ENCODE measurements around the gene SEC31A.
"Not testable (repeated sequence)": the region's sequence is repeated elsewhere in the genome, so short reads cannot be mapped to it uniquely, and the experiment has no call there.

The SEC31A gene

DNA sequence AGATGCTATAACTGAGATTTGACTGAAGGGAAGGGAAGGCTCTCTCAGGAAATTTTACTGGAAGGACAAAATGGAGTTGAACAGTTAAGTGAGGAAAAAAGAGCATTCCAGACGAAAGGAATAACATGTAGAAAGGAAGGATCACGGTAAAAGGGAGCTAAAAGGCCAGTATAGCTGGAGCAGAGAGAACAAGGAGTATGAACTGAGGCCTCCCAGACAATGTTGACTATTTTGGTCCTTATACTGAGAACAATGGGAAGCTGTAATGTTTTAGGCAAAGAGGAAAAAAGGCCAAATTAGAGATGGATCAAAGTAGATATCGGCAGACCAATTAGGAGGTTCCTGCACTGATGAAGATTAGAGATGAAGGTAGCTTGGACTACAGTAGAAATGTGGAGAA is 65.5 kb downstream of the SEC31A start:
- no peak for DNase-seq

DNA sequence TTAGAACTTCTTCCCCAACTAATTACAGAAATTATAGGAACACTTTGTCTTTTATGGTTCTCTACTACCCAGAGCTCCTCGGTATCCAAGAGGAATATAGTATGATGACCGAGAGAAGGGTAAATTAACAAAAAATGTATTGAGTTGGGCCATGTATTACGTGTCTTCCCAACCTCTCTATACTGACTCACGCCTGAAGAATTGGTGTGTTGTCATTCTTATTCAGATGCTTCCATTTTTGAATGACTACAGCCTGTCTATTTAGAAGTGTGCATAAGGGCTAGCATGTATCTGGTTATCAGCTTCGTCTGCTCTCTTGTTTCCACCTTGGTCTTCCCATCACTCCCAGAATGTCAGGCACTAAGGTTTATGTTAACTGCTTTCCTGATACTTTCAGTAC is 67.9 kb downstream of the SEC31A start:
- no peak for DNase-seq

DNA sequence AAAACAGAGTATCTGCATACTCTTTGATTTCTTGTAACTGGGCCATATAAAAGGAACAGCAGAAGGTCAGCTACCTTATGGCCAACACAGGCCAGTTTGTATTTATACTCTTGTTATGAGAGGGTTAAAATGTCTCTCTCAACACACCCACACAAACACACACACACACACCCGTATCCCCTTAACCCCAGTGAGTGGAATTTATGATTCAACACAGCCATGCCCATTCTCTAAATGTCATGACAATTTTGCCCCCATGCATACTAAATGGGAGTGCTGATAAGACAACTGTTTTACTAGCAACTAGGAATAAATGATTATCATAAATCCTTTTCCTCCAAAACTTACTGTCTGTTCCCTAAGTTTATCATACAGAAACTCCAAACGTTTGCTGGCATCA is 70.3 kb downstream of the SEC31A start:
- DNase-seq, result no peak

DNA sequence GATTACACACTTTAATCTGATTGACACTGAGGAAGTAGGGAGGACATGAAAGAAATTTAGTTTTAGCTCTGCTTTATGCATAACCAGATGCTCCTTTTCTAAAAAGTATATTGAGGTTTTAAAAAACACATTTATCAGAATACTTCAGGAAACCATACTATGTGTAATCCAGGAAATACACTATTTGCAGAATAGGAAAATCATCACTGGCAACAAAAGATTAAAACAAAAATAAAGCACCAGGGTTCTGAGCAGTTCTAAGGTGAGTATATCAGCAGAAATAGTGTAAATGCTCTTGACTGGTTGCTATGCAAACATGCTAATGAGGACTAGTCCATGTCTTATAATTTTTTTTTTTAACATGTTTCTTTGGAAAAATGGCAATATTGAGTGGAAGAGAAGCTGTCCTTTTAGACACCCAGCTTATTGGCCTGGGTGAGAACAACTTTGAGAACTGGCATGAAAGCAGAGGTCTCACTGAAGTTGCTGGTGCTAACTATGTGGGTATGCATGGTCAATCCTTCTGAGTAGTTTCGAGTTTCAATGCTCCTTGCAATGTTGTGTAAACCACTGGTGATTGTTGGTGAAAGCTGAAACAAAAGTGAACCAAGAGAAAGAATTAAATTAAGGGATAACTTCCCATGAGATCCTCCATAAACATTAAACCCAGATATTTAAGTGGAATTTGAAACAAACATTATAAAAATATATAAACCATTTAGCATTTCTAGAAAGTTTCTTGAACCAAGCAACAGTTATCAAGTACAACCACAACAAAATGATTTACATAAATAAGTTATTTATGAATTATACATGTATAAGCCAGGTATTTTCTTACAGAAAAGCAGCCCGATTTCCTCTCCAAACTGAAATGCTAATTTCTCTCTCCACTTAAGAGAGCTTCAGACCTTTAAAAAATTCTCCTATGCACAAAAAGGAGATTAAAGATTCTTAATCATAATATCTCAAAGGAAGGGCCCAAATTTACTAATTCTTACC is 72.0 kb downstream of the SEC31A start:
- DNase-seq, result no peak

DNA sequence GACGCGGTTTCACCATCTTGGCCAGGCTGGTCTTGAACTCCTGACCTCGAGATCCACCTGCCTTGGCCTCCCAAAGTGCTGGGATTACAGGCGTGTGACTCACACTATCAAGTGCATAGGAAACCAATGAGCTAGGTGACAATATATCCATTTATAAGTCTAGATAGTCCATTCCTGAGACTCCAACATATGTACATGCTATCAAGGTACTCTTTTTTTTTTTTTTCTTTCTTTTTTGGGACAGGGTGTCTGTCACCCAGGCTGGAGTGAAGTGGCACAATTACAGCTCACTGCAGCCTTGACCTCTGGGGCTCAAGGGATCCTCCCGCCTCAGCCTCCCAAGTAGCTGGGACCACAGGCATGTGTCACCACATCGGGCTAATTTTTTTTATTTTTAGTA is 74.1 kb downstream of the SEC31A start:
- DNase-seq, result not testable (repeated sequence)

DNA sequence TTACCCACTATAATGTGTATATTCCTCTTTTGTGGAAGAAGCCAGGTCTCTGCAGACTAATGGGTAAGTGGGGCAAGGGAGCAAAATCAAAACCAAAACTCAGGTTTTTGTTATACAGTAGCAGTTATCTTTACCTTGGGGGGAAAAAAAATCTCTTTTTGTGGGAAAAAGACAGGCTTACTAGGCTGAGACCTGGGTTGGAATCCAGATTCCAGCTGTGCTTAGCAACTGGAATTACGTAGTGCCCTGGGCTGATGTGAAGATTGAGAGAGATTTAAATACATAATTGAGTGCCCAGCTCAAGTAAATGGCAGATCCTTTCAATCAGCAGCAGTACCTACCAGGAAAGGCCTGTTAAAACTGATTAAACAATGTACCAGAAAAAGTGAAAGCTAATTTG is 76.9 kb downstream of the SEC31A start:
- DNase-seq, result no peak

DNA sequence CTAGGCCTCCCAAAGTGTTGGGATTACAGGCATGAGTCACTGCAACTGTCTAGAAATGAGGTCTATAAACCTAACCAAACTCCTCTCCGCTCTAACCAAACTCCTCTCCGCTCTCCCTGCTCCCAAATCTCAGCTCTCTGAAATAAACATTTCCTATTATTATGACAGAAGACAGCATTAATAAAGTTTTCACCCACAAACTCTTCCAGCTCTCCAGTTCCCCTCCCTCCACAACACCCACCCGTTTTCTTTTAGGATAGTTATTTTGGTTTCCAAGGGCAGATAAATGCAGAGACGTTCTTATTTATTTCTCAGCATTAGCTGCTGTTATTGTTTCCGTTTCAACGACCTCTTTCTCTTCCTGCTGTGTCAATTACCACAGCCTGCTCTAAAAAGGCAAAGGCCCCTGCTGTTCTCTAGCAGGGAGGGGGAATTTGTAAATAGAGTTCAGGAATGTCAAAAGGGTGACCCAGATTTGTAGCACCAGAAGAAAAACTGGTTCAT is 79.1 kb downstream of the SEC31A start:
- DNase-seq, result peak; percentile 90

DNA sequence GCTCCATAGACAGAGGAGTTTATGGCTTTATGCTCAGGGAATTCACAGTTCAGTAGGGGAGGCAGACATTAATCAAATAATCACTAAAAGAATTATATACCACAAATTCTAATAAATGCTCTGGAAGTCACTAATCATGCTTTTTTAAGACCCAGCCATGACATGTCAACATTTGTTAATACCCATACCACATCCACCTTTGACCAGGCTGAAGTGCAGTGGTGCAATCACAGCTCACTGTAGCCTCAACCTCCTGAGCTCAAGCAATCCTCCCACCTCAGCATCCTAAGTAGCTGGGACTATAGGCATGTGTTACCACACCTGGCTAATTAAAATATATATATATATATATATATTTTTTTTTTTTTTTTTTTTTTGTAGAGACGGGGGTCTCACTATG is 79.6 kb downstream of the SEC31A start:
- no peak for DNase-seq

DNA sequence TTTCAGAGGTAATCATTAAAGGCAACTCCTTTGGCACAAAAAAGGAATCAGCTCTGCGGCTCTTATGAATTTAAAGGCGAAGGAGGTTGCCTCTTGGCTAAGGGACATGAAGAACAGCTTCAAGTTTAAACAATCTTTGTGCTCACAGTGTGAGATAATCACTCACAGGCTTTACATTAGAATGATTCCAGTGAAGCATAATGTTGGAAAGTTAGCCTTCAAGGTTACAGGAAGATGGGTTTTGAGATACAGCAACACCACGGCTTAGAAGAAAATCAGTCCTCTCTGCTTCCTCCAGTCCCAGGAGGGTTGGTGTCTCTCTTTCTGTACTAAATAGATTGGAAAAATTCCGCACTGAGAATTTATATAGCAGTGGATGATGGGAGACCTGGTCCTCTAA is 80.8 kb downstream of the SEC31A start:
- peak; percentile 63 for DNase-seq

DNA sequence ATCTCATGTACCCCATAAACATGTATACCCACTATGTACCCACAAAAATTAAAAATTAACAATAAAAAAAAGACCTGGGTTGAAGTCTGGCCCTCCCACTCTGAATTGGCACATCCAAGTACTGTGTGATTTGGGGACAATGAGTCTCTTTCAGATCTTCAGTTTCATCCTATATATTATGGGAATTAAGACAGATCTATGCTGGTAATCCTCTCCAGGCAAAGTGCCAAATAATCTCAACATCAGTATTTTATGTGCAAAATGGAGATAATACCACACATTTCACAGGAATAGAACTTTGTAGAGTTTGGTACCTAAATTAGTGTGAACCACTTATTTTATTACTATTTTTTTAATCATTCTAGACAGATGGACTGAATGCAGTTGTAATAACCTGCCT is 81.3 kb downstream of the SEC31A start:
- DNase-seq, result no peak

DNA sequence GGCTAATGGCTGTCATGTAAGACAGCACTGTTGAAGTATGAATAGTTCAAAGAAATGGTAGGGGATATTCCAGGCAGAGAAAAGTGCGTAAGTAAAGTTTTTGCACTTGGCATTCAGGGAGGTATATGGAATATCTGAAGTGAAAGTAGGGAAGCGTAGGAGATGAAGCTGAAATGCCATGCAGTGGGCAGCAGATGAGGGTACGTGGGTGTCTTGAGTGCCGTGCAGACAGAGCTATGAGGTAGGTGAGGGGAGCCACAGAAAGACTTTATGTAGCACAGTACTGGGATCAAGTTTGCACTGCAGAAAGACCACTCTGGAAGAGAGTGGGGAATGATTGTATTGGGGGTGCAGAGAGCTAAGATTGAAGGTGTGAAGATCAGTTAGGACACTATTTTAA is 87.2 kb downstream of the SEC31A start:
- DNase-seq, result no peak

DNA sequence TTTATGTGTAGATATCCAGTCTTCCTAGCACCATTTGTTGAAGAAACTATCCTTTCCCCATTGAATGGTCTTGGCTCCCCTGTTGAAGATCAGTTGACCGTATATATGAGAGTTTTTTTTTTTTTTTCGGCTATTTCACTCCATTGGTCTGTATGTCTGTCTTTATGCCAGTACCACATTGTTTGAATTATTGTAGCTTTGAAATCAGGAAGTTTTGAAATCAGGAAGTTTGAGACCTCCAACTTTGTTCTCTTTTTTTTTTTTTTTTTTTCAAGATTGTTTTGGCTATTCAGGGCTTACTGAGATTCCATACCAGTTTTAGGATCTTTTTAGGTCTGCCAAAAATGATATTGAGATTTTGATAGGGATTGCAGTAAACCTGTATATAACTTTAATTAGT is 88.0 kb downstream of the SEC31A start:
- no peak for DNase-seq

DNA sequence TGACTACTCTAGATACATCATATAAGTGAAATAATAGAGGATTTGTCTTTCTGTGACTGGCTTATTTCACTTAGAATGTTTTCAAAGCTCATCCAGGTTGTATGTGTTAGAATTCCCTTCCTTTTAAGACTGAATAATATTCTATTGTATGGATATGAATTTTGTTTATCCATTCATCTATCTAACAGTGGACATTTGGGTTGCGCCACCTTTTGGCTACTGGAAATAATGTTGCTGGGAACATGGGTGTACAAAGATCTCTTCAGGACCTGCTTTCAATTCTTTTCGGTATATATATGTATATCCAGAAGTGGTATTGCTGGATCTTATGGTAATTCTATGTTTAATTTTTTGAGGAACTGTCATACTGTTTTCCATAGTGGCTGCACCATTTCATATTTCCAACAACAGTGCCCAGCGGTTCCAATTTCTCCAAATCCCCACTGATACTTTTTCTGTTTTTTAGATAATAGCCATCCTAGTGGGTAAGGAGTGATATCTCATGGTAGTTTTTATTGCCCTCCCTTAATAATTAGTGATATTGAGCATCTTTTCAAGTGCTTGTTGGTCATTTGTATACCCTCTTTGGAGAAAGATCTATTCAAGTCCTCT is 88.9 kb downstream of the SEC31A start:
- no peak for DNase-seq

DNA sequence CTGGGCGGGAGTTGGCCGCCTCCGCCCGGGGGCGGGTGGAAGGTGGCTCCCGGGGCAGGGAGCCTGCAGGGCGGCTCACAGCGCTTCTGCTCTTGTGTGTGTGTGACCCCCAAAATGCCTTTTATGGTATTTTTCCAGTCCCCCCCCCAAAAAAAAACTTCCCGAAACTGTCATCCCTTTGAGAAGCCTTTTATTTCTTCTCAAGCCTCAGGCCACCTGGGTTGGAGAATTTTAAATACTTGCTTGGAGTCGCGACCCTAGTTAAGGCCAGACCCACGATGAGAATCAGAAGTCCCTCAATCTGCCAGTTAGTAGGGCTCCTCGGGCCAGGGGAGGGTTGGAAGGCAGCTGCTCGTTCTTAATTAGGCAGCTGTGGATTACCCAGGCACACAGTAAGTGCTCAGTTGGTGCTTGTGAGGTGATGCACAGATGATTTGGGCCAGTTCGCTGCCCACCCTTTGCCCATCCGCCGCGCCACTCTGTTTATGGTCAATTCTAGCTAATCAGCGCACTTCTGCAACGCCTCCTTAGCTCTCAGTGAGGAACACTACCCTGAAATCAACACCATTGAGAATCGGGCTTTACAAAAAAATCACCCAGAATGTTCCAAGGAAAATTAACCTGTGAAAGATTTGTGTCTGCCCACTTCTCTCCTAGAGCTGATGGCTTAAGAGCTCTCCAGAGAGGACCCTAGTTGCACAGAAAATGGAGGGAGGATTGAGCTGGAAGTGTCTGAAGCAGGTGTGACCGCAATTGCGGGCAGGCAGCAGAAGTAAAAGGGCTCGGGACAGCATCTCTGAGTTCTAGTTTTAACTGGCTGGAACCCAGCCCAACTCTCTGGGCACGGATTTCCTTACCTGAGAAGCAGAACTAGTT is 91.7 kb downstream of the SEC31A start:
- peak; percentile 85 for DNase-seq

DNA sequence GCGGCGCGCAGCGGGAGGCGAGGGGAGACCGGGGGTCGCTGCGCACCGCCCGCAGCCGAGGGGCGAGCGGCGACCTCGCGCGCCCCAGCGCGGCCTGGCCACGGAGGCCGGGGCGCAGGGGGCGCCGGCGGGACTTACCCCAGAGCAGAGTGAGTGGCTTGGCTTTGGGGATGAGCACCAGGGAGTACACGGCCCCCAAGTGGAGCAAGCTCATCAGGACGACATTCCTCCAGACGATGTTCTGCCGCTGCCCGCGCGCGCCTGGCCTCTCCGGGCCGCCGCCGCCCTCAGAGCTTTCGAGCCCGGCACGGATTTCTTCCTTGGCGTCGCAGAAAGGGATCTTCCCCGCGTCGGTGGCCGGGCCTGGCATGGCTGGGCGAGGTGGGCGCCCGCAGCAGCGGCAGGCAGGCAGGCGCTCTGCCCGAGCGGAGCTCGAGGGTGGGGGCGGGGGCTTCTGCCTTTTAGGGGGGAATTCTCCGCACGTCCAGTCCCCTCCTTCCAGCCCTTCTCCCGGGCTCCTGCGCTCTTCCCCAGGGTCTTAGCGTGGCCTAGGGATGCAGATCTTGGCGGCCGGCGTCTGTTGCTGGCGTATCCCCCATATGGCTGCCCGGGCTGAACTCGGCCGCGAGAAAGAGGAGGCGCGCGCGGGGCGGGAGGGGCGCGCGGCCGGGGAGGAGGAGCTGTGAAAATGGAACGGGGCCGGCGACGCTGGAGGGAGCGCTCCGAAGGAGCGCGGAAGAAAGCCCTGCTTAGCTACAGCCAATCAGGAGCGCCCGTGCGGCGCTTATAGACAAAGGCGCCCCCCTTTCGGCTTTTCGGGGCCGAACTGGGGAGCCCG is 92.6 kb downstream of the SEC31A start, which contains the start of gene SCD5:
TSS of gene SCD5 (minus strand) at position 629 of the 838 bp plus-strand sequence. CDS start at position 370, 259 bp downstream.
- peak; percentile 95 for DNase-seq

DNA sequence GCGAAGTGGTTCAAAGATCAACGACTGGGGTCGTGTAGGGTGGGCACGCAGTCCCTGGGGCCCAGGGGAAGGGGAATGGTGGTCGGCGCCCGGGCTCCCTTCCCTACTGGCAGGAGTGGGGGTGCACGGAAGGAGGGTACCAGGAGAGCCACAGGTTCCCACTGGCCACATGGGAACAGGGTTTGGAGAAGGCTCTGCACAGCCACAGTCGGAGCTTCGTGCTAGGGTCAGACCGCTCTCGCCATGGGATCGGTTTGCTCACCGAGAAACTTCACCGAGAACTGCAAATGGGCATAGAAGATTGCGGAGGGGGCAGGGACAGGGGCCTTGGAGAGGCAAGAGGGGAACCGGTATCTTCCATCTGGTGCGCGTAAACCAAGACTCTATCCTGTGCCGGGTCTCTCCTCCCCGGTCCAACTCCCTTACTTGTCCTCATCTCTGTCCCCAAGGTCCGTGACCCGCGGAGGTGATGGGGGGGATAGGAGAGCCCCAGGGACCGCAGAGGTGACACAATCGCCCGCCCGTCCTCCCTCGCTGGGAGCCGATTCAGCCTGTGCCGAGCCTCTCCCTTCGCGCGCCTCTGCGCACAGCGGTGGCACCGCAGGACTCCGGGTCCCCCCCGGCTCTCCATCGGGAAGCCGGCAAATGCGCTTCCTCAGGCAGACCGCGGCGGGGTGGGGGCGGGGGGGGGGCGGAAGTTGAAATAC is 93.4 kb downstream of the SEC31A start:
- peak; percentile 76 for DNase-seq

DNA sequence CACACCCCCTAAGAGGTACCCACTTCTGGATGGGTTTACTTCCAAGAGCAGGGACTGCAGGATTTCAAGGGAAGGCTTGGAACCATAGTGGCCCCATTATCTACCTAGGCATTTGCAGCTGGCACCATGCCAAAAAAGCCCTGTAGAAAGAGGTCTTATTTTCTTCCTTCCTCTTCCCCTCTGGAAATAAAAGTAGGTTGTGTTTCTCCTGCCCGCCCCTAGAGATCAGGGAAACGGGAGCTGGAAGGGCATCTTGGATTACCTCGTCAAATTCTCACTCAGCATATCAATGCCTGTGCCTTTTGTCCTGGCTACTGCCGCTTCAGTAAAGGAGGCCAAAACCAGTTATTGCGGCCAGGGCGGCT is 93.9 kb downstream of the SEC31A start:
- peak; percentile 72 for DNase-seq

DNA sequence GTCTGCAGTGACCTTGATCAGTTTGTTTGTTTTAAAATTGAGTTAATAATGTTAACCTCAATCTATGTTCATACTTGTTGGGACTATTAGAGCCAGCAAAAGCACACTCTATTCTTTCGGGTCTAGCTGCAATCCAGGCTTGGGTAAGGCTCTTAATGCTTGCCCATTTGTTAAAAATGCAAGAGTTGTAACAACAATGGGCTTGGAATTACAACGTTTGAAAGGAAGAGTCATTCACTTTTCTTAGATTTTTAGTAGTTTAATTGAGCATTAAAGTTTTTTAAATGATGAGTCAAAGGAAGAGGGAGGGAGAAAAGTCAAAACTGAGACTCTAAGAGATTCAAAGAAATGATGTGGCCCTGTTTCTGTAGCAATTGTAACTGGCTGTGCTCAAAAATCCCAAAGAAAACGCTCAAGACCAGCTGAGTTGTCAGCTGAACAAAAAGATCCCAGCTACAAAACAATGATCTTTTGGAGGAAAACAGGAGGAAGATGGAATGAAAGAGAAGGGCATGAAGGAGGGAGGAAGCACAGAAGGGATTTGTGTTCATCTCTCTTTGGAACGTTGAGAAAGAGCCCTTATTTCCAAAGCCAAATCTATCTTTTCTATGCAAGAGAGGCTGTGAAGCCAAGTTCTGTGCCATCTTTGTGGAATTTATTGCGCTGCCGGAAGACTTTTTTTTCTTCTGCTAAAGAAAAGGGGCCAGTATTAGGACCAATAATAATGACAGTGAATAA is 97.9 kb downstream of the SEC31A start:
- DNase-seq, result no peak

DNA sequence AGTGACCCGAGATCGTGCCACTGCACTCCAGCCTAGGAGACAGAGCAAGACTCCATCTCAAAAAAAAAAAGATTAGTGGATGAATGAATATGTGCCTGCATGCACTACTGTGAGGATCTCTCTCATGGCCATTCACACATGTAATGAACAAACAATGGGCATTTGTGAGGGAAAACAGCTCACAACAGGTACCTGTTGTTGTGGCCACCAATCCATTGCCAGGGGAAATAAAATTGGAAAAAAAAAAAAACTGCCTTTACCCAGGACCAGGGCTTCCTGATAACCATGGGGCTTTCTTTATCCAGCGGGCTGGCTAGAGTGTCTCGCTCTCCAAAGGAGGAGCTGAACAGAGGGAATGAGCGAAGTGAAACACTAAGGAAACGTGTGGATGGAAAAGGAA is 99.8 kb downstream of the SEC31A start:
- no peak for DNase-seq

DNA sequence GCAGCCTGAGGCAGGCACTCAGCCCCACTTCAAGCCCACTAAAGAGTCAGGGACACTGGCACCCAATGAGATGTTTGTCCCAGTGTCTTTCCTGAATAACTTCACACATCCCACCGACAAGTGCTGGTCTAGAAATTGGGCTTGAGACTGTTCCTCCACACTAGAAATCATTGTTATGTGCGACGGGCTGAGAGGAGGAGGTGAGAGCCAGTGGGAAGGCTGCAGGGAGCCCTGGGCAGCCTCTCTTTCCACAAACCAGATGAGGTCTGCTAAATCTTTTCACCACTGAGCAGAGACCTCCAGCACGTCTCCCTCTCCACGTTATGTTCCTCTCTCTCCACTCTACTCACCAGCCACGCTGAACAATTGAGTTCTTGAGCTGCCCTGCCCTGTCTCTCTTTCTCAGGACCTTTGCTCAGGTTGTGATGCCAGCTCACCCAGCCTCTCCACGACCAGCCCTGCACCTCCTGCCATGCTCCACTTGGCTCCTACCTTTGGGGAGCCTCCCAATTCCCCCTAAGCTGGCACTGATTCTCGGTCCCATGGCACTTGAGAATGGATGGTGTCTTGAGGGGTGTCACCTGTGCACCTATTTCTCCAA is 100.8 kb downstream of the SEC31A start:
- DNase-seq, result no peak

All from eye (tissue), 1 donor.